A549 treated with AZD2906 at 1 μM for 4 hours (cell line): ENCODE measurements around the gene DEPDC5. TPM values are rescaled to one million over a fixed set of nuclear protein-coding genes. Genes with fewer than 3 reads are reported as not detected.

Source experiments
- total RNA-seq: library from RNA; stranded (reverse); fragments of 200-300 nt; extraction: Qiagen RNA extraction; gene quantifications from 5 replicates; pipeline ENCODE4 v1.2.3, GENCODE V29; 2022

The DEPDC5 gene
- 2.8 to 5.3 TPM (median 4.7 TPM) in 5 replicates for total RNA-seq

DNA sequence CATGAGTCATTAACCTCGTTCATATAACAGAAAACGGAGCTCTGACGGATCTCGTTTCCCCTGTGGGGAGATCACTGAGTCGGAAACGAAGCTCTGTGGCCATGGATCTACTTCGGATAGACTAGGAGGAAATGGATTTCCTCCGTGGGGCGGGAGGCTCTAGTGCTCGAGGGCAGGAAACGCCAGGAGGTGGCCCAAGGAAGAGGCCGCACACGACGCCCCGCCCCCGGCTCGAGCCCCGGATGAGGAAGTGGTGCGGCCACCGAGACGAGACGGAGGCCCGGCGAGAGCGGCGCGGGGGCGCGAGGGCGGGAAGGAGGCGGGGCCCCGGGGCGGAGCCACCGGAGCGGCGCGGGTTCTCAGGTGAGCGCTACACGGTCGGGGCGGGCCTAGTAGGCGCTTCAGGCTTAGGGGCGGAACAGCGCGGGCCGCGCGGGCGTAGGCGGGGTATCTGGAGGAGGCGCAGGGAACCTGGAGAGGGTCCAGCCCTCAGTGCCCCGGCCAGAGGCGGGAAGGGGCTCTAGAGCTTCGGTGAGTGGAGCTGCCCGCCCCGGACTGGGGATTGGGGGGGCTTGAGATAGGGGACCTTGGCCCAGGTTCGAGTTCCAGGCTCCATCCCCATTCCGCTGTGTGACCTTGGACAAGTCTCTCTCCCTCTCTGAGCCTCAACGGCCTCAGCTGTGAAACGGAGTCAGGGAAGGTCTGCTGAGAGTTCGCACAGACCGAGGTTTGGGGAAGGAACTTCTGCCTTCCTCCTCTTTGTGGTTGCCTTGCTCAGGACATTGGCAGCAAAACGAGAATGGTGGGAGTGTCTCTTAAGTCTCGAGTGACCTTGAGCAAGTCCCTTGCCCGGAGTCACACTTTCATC, at the start of gene DEPDC5:
TSS of gene DEPDC5 (plus strand) at position 386 of the 868 bp plus-strand sequence. CDS start 903 bp downstream, outside the sequence.

DNA sequence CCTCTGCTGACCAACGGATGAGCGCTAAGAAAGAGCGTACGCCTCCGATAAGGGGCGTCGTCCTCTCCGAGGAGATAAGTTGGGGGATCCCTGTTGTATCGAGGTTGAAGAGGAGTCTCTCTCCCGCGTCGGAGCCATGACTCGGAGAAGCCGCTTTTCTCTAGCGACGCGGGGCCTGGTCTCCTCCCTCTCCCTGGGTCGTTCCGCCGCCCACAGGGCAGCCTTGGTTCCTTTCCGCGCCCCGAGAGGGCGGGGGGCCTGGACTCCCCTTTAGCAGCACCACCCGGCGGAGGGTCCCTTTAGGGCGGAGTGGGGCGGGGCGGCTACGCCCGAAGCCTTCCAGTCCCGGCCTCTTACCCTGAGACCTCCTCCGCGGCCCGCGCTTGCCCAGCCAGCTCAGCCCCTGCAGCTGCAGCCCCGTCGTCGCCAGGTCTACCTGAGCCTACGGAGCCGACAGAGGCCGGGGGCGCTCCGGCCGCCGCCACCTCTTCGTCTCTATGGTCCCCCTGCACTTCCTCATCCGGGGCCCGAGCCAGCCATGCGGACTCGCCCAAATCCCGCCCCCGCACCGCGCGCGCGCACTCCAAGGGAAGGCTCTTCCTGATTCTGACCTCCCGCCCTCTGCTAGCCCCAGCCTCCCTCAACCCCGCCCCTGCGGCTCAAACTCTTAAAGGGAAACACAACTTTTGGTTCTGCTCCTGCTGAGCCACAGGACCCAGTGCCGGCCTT, 4.0 kb upstream of the DEPDC5 start, which contains the start of gene PRR14L:
TSS of gene PRR14L (minus strand) at position 497 of the 729 bp plus-strand sequence. CDS start 11,272 bp downstream, outside the sequence.

DNA sequence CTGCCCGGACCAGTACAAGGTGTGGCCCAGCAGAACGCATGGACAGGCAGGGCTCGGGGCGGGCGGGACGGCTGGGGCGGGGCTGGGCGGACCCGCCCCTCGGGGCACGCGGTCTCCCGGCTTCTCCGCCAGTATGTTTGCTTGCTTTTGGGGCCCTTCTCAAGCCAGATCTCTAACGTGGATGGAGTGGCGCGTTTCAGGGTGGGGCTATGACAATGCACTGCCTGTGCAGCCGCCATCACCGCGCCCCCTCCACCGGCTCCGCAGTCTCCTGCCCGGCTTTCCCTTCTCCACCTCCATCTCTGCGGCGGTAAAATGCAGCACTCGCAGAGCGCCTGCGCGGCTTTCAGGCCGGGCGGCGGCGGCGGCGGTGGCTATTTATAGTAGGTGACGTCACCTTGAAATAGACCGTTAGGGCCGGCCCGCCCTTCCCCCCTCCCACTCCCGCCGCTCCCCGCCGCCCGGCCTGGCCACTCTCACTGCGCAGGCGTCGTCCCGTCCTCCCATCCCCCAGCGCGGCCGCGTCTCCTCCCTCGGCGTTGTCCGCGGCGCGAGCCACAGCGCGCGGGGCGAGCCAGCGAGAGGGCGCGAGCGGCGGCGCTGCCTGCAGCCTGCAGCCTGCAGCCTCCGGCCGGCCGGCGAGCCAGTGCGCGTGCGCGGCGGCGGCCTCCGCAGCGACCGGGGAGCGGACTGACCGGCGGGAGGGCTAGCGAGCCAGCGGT, 190.3 kb downstream of the DEPDC5 start, which contains the start of gene YWHAH:
TSS of gene YWHAH (plus strand) at position 558 of the 722 bp plus-strand sequence. CDS start 199 bp downstream, outside the sequence.

Other genes starting within 250 kb of the DEPDC5 start
- 25.5 to 28.9 TPM (median 28.2 TPM) in 5 replicates for gene PISD, start 91.8 kb upstream of the DEPDC5 start, total RNA-seq
- 5.2 to 6.9 TPM (median 5.7 TPM) in 5 replicates for gene PRR14L, start 3.9 kb upstream of the DEPDC5 start, total RNA-seq
- gene YWHAH, start 190.5 kb downstream of the DEPDC5 start, total RNA-seq = 130 to 147 TPM (median 142 TPM) in 5 replicates